Cardiac muscle cell (in vitro differentiated cells and primary cell): ENCODE results near the gene ASPG. TPM values are rescaled to one million over a fixed set of nuclear protein-coding genes. Genes with fewer than 3 reads are reported as not detected.

ENCODE experiments used
- DNase-seq, 2 donors: peaks; one replicate each; pipeline versions ENCODE4 v3.0.0 to v3.0.0-alpha.2; 2010 to 2017; ENCODE audit warnings: low read depth in 1 of 2, low spot score in 1 of 2
- H3K27ac ChIP-seq: fragments of 200-600 bp; sonication (generic); 2 replicates; pipeline ENCODE4 v1.5.1; 2016
- H3K27me3 ChIP-seq: fragments of 200-600 bp; sonication (generic); 2 replicates; pipeline ENCODE4 v1.6.0; 2016; ENCODE audit warnings: control low read depth
- H3K36me3 ChIP-seq: fragments of 200-600 bp; sonication (generic); 2 replicates; pipeline ENCODE4 v1.5.1; 2016; ENCODE audit warnings: control low read depth
- H3K4me1 ChIP-seq: fragments of 200-600 bp; sonication (generic); 2 replicates; pipeline ENCODE4 v1.8.1; 2017; ENCODE audit warnings: low read depth, mild to moderate bottlenecking, mixed run types
- H3K4me3 ChIP-seq: fragments of 200-600 bp; sonication (generic); 2 replicates; pipeline ENCODE4 v1.5.1; 2016; ENCODE audit warnings: mild to moderate bottlenecking
- H3K9me3 ChIP-seq: fragments of 200-600 bp; sonication (generic); 2 replicates; pipeline ENCODE4 v1.5.1; 2017; ENCODE audit warnings: low read depth, mild to moderate bottlenecking, control low read depth
- CTCF ChIP-seq: IDR thresholded peaks from 2 replicates; pipeline ENCODE4 v1.5.1; 2012; ENCODE audit warnings: low read depth, mild to moderate bottlenecking, low read length
- polyA plus RNA-seq: library from polyadenylated mRNA; unstranded; fragments of >200 nt; fragmentation: Nextera tagmentation; extraction: Ambion mirVana; gene quantifications from 2 replicates; pipeline ENCODE4 v1.2.1, GENCODE V29; 2016
- total RNA-seq: library from RNA; depleted of rRNA; stranded (reverse); fragments of >200 nt; gene quantifications from 2 replicates; pipeline ENCODE4 v1.2.3, GENCODE V29; 2016

ASPG gene
- total and polyA plus RNA-seq, 2 experiments from 2014 or later = 3.4 to 7.3 TPM

- no peak overlapping the region for H3K27ac ChIP-seq
- peak; percentile 80 for TF ChIP-seq CTCF
- H3K9me3 ChIP-seq = no peaks in the 10 kb centered on the region
- no peaks in the 10 kb centered on the region for H3K27me3 ChIP-seq
- no peaks in the 10 kb centered on the region for H3K36me3 ChIP-seq
- no peak overlapping the region for H3K4me3 ChIP-seq
- H3K4me1 ChIP-seq = no peaks in the 10 kb centered on the region
- peak; percentile 59 to 74 for DNase-seq
Observed at GRCh38 chr14:104094709-104095425, 9.4 kb downstream of the ASPG start.

- Histone ChIP-seq H3K9me3 (no peaks in the 10 kb centered on the region), H3K4me3 (no peak overlapping the region), H3K27me3 (no peaks in the 10 kb centered on the region), H3K4me1 (no peaks in the 10 kb centered on the region), H3K36me3 (no peaks in the 10 kb centered on the region), H3K27ac (no peak overlapping the region)
- DNase-seq = no peak
- no peak for TF ChIP-seq CTCF
Observed at GRCh38 chr14:104095426-104096310, 10.2 kb downstream of the ASPG start.

DNA sequence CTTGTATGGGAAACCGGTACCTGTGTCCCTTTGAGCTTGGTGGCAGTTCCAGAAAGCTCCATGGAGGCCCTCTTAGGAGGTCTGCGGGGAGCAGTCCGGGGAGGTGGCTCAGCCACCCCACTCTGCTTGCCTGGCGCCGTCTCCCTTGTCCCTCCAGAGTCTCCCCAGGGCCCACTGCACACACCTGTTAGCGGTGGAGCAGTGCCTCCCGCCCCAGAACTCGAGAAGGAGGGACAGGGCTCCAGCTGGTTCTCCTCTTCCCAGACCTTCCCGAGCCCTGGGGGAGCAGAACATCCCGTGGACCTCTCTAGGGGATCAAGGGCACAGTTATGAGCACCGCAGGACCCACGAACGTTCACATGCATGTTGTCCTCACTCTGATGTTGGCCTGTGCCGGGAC is 10.8 kb downstream of the ASPG start:
- Histone ChIP-seq H3K27ac (no peak overlapping the region), H3K36me3 (no peaks in the 10 kb centered on the region), H3K4me3 (no peak overlapping the region), H3K9me3 (no peaks in the 10 kb centered on the region), H3K27me3 (no peaks in the 10 kb centered on the region), H3K4me1 (no peaks in the 10 kb centered on the region)
- TF ChIP-seq CTCF = no peak
- no peak for DNase-seq

GRCh38 chr14:104096751-104097700 is 11.5 kb downstream of the ASPG start:
- no peak for TF ChIP-seq CTCF
- Histone ChIP-seq H3K27ac (no peak overlapping the region), H3K4me3 (no peak overlapping the region), H3K36me3 (no peaks in the 10 kb centered on the region), H3K9me3 (no peaks in the 10 kb centered on the region), H3K27me3 (no peaks in the 10 kb centered on the region), H3K4me1 (no peaks in the 10 kb centered on the region)
- DNase-seq = no peak
